GM12878 (cell line): Measurements from ENCODE around the gene LRRC45.

ENCODE experiments used
- CHD2 ChIP-seq: IDR thresholded peaks from 2 replicates; pipeline ENCODE4 v1.6.1; 2011; ENCODE audit warnings: low read depth, low read length, improper control_type of control experiment, borderline replicate concordance
- CTCF ChIP-seq, 3 experiments: IDR thresholded peaks in 2 of 3; conservative IDR thresholded peaks in 1 of 3; 2 replicates each; pipeline ENCODE4 v1.5.1; 2011; ENCODE audit warnings: low read depth in 3 of 3, low read length in 3 of 3, mild to moderate bottlenecking in 3 of 3, control low read depth in 2 of 3, moderate library complexity in 2 of 3, inconsistent platforms in 1 of 3, mixed read lengths in 1 of 3; ENCODE audit not compliant: control insufficient read depth in 2 of 3, insufficient read depth in 1 of 3; ENCODE audit errors: extremely low read depth in 1 of 3
- FOXM1 ChIP-seq: IDR thresholded peaks from 2 replicates; pipeline ENCODE4 v1.6.1; 2012; ENCODE audit warnings: low read depth, mild to moderate bottlenecking, inconsistent platforms, low read length, moderate library complexity
- POLR2AphosphoS5 ChIP-seq: IDR thresholded peaks from 2 replicates; pipeline ENCODE4 v1.6.1; 2011; ENCODE audit warnings: mild to moderate bottlenecking, low read length, inconsistent platforms
- ZBTB33 ChIP-seq: fragments of 450-650 bp; IDR thresholded peaks from 2 replicates; pipeline ENCODE4 v1.6.1; 2017; ENCODE audit warnings: mild to moderate bottlenecking

GRCh38 chr17:82043507-82043906 lies 20.4 kb downstream of the LRRC45 start:
- no peak for TF ChIP-seq ZBTB33
- TF ChIP-seq CTCF (IDR thresholded peaks at IDR 0.05 in 2 of 3, conservative IDR thresholded peaks at IDR 0.05 in 1 of 3; ENCODE audit: control insufficient read depth in 2 of 3, extremely low read depth in 1 of 3, insufficient read depth in 1 of 3, low read depth in 3 of 3, low read length in 3 of 3) = no peak
- no peak for TF ChIP-seq POLR2AphosphoS5
- no peak for TF ChIP-seq CHD2
- TF ChIP-seq FOXM1 = no peak
